ENCODE results near the gene CDKN2A.

- TF ChIP-seq RAD21 (IDR thresholded peaks at IDR 0.05) = no peak
- TF ChIP-seq ZBTB33 (IDR thresholded peaks at IDR 0.05) = no peak
- no peak for TF ChIP-seq CTCF (IDR thresholded peaks at IDR 0.05; ENCODE audit: low read depth, low read length, missing input control)
- no peak for TF ChIP-seq RXRA (IDR thresholded peaks at IDR 0.05)
- no peak for TF ChIP-seq MAX (IDR thresholded peaks at IDR 0.05)
- no peak for TF ChIP-seq JUND (IDR thresholded peaks at IDR 0.05)
- no peak for TF ChIP-seq ATF3 (IDR thresholded peaks at IDR 0.05)
- no peak for TF ChIP-seq TAF1 (conservative IDR thresholded peaks at IDR 0.05)
- TF ChIP-seq REST (IDR thresholded peaks at IDR 0.05) = no peak
- no peak for TF ChIP-seq HNF4A (conservative IDR thresholded peaks at IDR 0.05)
- TF ChIP-seq EGR1 (IDR thresholded peaks at IDR 0.05; ENCODE audit: low read depth in 2 of 2) = no peak
- TF ChIP-seq YY1 (IDR thresholded peaks at IDR 0.05) = peak; percentile 20
- TF ChIP-seq GABPA (IDR thresholded peaks at IDR 0.05 in 1 of 2, conservative IDR thresholded peaks at IDR 0.05 in 1 of 2) = no peak
- no peak for TF ChIP-seq FOXA1 (IDR thresholded peaks at IDR 0.05)
These were observed 10.6 kb downstream of the CDKN2A start for GRCh38 chr9:21983561-21983935.
